Measurements from ENCODE around the gene FHIT.

Gene FHIT

GRCh38 chr3:61251174-61251972 is at the start of gene FHIT:
FHIT (minus strand) TSS chr3:61251452.
- H3K4me3 ChIP-seq (ENCODE audit: control insufficient read depth, low read depth, low read length) = peak within 1 kb of the TSS; percentile 77
- no peak for TF ChIP-seq CTCF (IDR thresholded peaks at IDR 0.05; ENCODE audit: control insufficient read depth, insufficient read depth, low read depth, low read length, missing control alignments)
- DNase-seq (ENCODE audit: low read depth) = peak; percentile 59

GRCh38 chr3:61300786-61301185 is 49.5 kb upstream of the FHIT start:
- DNase-seq (ENCODE audit: low read depth) = no peak
- H3K4me3 ChIP-seq (ENCODE audit: control insufficient read depth, low read depth, low read length) = no peak overlapping the region
- no peak for TF ChIP-seq CTCF (IDR thresholded peaks at IDR 0.05; ENCODE audit: control insufficient read depth, insufficient read depth, low read depth, low read length, missing control alignments)

GRCh38 chr3:61300006-61300380 is 48.7 kb upstream of the FHIT start:
- no peak overlapping the region for H3K4me3 ChIP-seq (ENCODE audit: control insufficient read depth, low read depth, low read length)
- no peak for TF ChIP-seq CTCF (IDR thresholded peaks at IDR 0.05; ENCODE audit: control insufficient read depth, insufficient read depth, low read depth, low read length, missing control alignments)
- no peak for DNase-seq (ENCODE audit: low read depth)

GRCh38 chr3:61299343-61300005 is 48.2 kb upstream of the FHIT start:
- DNase-seq (ENCODE audit: low read depth) = no peak
- H3K4me3 ChIP-seq (ENCODE audit: control insufficient read depth, low read depth, low read length) = no peak overlapping the region
- no peak for TF ChIP-seq CTCF (IDR thresholded peaks at IDR 0.05; ENCODE audit: control insufficient read depth, insufficient read depth, low read depth, low read length, missing control alignments)

GRCh38 chr3:61297821-61298220 is 46.6 kb upstream of the FHIT start:
- no peak for DNase-seq (ENCODE audit: low read depth)
- TF ChIP-seq CTCF (IDR thresholded peaks at IDR 0.05; ENCODE audit: control insufficient read depth, insufficient read depth, low read depth, low read length, missing control alignments) = no peak
- no peak overlapping the region for H3K4me3 ChIP-seq (ENCODE audit: control insufficient read depth, low read depth, low read length)

GRCh38 chr3:61288446-61288845 is 37.2 kb upstream of the FHIT start:
- TF ChIP-seq CTCF (IDR thresholded peaks at IDR 0.05; ENCODE audit: control insufficient read depth, insufficient read depth, low read depth, low read length, missing control alignments) = no peak
- DNase-seq (ENCODE audit: low read depth) = no peak
- no peak overlapping the region for H3K4me3 ChIP-seq (ENCODE audit: control insufficient read depth, low read depth, low read length)

Data from AG09309 (cell line).